ENCODE data around the gene SERBP1.
"Not testable (repeated sequence)": the region's sequence is repeated elsewhere in the genome, so short reads cannot be mapped to it uniquely, and the experiment has no call there.

The SERBP1 gene

DNA sequence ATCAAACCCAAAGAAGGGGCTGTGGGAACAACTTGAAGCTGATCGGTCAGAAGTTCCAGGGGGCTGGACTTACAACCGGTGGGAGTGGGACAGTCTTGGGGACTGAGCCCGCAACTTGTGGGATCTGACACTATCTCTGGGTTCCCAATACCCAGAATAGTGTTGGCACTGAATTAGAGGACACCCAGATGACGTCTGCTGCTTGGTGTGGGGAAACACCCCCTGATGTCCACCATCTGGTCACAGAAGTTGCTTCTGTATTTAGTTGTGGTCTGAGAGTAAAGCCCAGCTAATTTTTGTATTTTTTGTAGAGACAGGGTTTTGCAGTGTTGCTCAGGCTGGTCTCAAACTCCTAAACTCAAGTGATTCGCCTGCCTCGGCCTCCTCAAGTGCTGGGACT is 28.8 kb downstream of the SERBP1 start:
- DNase-seq (ENCODE audit: low spot score): no peak
- in situ Hi-C loops (cut with MboI; ENCODE audit: low pct_unique_long_range_greater_than_20kb, low sequenced_read_pairs, unreplicated experiment): no loop called here
- TF ChIP-seq, protein P1, sequence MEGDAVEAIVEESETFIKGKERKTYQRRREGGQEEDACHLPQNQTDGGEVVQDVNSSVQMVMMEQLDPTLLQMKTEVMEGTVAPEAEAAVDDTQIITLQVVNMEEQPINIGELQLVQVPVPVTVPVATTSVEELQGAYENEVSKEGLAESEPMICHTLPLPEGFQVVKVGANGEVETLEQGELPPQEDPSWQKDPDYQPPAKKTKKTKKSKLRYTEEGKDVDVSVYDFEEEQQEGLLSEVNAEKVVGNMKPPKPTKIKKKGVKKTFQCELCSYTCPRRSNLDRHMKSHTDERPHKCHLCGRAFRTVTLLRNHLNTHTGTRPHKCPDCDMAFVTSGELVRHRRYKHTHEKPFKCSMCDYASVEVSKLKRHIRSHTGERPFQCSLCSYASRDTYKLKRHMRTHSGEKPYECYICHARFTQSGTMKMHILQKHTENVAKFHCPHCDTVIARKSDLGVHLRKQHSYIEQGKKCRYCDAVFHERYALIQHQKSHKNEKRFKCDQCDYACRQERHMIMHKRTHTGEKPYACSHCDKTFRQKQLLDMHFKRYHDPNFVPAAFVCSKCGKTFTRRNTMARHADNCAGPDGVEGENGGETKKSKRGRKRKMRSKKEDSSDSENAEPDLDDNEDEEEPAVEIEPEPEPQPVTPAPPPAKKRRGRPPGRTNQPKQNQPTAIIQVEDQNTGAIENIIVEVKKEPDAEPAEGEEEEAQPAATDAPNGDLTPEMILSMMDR (IDR thresholded peaks at IDR 0.05; ENCODE audit: extremely low read depth, insufficient read depth, missing control alignments): no peak

DNA sequence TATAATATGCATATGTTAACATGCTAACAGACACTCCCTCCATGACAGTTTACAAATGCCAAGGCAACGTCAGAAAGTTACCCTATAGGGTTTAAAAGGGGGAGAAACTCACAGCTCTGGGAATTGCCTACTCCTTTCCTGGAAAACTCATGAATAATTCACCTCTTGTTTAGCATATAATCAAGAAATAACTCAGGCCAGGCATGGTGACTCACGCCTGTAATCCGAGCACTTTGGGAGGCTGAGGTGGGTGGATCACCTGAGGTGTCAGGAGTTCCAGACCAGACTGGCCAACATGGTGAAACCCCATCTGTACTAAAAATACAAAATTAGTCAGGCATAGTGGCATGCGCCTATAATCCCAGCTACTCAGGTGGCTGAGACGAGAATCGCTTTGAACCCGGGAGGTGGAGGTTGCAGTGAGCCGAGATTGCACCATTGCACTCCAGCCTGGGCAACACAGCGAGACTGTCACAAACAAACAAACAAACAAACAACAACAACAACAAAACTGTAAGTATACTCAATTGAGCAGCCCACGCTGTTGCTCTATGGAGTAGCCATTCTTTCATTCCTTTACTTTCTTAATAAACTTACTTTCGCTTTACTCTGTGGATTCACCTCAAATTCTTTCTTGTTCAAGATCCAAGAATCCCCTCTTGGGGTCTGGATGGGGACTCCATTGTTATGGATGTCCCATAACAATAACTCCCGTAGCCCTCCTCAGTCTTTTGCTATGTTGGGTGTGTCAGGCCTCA is 30.0 kb downstream of the SERBP1 start:
- in situ Hi-C loops (cut with MboI; ENCODE audit: low pct_unique_long_range_greater_than_20kb, low sequenced_read_pairs, unreplicated experiment); DNase-seq (ENCODE audit: low spot score): not testable (repeated sequence)

DNA sequence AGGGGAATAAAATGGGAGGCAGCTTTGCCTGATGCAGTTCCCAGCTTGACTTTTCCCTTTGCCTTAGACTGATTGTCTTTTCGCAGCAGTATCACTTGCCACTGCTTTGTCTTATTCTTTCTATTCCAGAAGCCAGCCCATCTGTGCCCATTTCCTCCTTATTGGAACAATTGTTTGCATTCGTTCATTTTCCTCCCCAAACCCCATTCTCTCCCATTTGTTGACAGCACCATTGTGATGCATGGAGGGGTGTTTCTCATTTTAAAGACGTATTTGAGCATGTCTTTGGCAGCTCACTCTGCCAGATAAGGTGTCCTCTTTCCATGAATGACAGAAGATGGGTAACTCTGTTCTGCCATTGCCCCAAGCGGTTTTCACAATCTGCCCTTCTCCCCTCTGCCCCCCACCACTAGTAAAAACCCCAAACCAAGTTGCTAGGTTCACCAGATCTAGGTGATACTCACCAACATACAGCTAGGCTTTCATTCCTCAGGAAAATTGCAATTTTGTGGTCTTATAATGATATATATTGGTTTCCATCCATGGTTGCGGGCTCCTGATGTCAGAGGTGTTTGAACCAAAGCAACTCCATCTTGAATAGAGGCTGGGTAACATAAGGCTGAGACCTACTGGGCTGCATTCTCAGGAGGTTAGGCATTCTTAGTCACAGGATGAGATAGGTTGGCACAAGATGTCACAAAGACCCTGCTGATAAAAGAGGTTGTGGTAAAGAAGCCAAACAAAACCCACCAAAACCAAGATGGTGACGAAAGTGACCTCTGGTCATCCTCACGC is 30.8 kb downstream of the SERBP1 start:
- in situ Hi-C loops (cut with MboI; ENCODE audit: low pct_unique_long_range_greater_than_20kb, low sequenced_read_pairs, unreplicated experiment): no loop called here
- TF ChIP-seq, protein P1 (IDR thresholded peaks at IDR 0.05; ENCODE audit: extremely low read depth, insufficient read depth, missing control alignments): no peak
- no peak for DNase-seq (ENCODE audit: low spot score)

DNA sequence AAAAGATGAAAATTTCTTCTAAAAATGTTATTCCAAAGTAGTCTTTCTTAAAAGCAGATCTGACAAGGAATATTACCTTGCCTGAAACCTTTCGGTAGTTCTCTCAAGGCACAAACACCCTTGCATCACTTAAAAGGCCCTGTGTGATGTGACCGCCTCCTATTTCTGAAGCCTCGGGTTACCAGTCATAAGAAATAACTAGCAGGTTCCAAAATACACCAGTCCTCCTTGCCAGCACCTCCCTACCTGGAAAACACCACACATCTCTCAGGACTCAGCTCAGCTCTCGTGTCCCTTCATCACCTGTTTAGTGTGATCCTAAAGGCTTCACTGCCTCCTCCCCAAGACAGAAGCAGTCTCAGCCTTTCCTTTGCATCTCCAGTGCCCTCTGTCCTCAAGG is 35.7 kb downstream of the SERBP1 start:
- no peak for DNase-seq (ENCODE audit: low spot score)
- TF ChIP-seq, protein P1 (IDR thresholded peaks at IDR 0.05; ENCODE audit: extremely low read depth, insufficient read depth, missing control alignments): no peak
- in situ Hi-C loops (cut with MboI; ENCODE audit: low pct_unique_long_range_greater_than_20kb, low sequenced_read_pairs, unreplicated experiment): no loop called here

DNA sequence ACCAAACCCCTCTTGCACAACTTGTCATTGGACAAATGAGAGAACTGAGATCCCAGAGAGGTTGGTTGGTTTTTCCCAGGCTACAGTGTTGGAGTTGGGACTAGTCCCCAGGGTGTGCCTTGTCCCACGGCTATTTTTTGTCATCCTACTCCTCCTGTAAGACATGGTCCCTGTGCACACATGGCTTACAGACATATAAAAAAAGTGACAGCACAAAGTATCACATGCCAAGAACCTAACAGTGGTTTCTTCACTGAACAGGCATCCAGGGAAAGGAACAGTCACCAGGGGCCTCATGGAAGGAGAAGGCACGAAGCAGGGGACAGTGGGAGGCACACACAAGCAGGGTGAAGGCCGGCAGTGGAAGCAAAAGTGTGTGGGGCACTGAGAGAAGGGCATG is 36.5 kb downstream of the SERBP1 start:
- TF ChIP-seq, protein P1 (IDR thresholded peaks at IDR 0.05; ENCODE audit: extremely low read depth, insufficient read depth, missing control alignments): no peak
- in situ Hi-C loops (cut with MboI; ENCODE audit: low pct_unique_long_range_greater_than_20kb, low sequenced_read_pairs, unreplicated experiment): no loop called here
- DNase-seq (ENCODE audit: low spot score): no peak

DNA sequence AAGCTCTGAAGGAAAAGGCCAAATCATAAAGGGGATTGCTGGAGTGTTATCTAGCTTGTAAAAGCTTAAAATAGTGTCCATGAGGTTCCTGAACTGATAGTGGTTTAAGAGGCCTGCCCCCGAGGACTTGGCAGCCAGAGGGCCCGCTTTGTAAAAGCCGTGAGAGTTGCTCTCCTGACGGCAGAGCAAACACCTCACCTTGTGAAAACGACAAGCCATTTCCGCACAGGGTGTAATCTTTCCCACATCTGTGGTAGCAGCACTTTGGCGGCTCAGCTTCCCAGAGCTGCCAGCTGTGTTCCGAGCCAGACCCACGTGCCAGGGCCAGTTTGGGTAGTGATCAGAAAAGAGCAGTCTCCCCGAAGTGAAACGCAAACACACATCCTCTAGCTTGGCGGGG is 37.0 kb downstream of the SERBP1 start:
- TF ChIP-seq, protein P1 (IDR thresholded peaks at IDR 0.05; ENCODE audit: extremely low read depth, insufficient read depth, missing control alignments): no peak
- in situ Hi-C loops (cut with MboI; ENCODE audit: low pct_unique_long_range_greater_than_20kb, low sequenced_read_pairs, unreplicated experiment): no loop called here
- DNase-seq (ENCODE audit: low spot score): no peak

Data from GM13977 (cell line).